T-cell (primary cell): ENCODE results near the gene LENG1. TPM values are rescaled to one million over a fixed set of nuclear protein-coding genes. Genes with fewer than 3 reads are reported as not detected.

ENCODE experiments used
- ATAC-seq, 4 experiments: fragments of 200-7000 bp in 3 of 4; fragments of 150-1000 bp in 1 of 4; cut with Tn5 transposase; replicated peaks in 1 of 4; 1 replicate in 3 of 4; 2 replicates in 1 of 4; pipeline ENCODE4 v1.10.0; 2021; ENCODE audit warnings: moderate library complexity in 3 of 4, mild to moderate bottlenecking in 2 of 4, moderate number of reproducible peaks in 1 of 4
- CTCF ChIA-PET, 2 donors: fragments of 300-600 bp; sonication (Branson Sonifier 250); formaldehyde crosslinking; loops; one replicate each; lab custom pipeline; 2022; ENCODE audit warnings: antibody characterized with exemption in 2 of 2; lab: Charles Lee
- POLR2A ChIA-PET, 2 donors: fragments of 300-600 bp; sonication (Branson Sonifier 250); formaldehyde crosslinking; loops; one replicate each; lab custom pipeline; 2022; ENCODE audit warnings: antibody characterized with exemption in 2 of 2; lab: Charles Lee
- DNase-seq, 35 experiments: peaks; one replicate each; pipeline versions ENCODE4 v3.0.0 to v3.0.0-alpha.2; 2013 to 2023
- H3K27ac ChIP-seq: one replicate; pipeline ENCODE4 v1.5.1; 2013; ENCODE audit warnings: low read length
- H3K27me3 ChIP-seq, 2 experiments: replicated peaks in 1 of 2; 1 replicate in 1 of 2; 2 replicates in 1 of 2; pipeline versions ENCODE4 v1.6.1 to v1.7.0; 2013; ENCODE audit warnings: low read length in 1 of 2, mixed read lengths in 1 of 2; ENCODE audit not compliant: control insufficient read depth in 2 of 2, insufficient read depth in 2 of 2; ENCODE audit errors: extremely low read depth in 1 of 2
- H3K36me3 ChIP-seq, 2 donors: 1 replicate in 1 of 2; 2 replicates in 1 of 2; pipeline versions ENCODE4 v1.6.1 to v1.7.0; 2013; ENCODE audit warnings: low read length in 1 of 2; ENCODE audit not compliant: control insufficient read depth in 2 of 2, insufficient read depth in 1 of 2; ENCODE audit errors: extremely low read depth in 1 of 2
- H3K4me1 ChIP-seq, 2 experiments: 1 replicate in 1 of 2; 2 replicates in 1 of 2; pipeline versions ENCODE4 v1.6.1 to v1.7.0; 2013; ENCODE audit warnings: low read length in 2 of 2, mixed read lengths in 1 of 2; ENCODE audit not compliant: insufficient read depth in 2 of 2, control insufficient read depth in 1 of 2; ENCODE audit errors: extremely low read depth in 1 of 2
- H3K4me3 ChIP-seq, 2 donors: 1 replicate in 1 of 2; 2 replicates in 1 of 2; pipeline versions ENCODE4 v1.5.1 to v1.7.0; 2013; ENCODE audit warnings: mild to moderate bottlenecking in 2 of 2, low read length in 1 of 2, moderate library complexity in 1 of 2; ENCODE audit not compliant: control insufficient read depth in 1 of 2; ENCODE audit errors: extremely low read depth in 1 of 2
- H3K9me3 ChIP-seq: 2 replicates; pipeline ENCODE4 v1.7.0; 2013
- H3K27ac Mint-ChIP-seq, 2 donors: one replicate each; pipeline ENCODE4 v1.8.0; 2020 to 2021; ENCODE audit warnings: mild to moderate bottlenecking in 2 of 2, mixed read lengths in 2 of 2
- H3K27me3 Mint-ChIP-seq, 2 donors: one replicate each; pipeline ENCODE4 v1.8.0; 2021 to 2022; ENCODE audit warnings: mixed read lengths in 2 of 2
- H3K36me3 Mint-ChIP-seq: one replicate; pipeline ENCODE4 v1.8.0; 2021; ENCODE audit warnings: mixed read lengths
- H3K4me1 Mint-ChIP-seq, 3 donors: one replicate each; pipeline ENCODE4 v1.8.0; 2020 to 2022; ENCODE audit warnings: mixed read lengths in 3 of 3, mild to moderate bottlenecking in 1 of 3
- H3K4me3 Mint-ChIP-seq, 3 donors: one replicate each; pipeline ENCODE4 v1.8.0; 2020 to 2022; ENCODE audit warnings: mild to moderate bottlenecking in 3 of 3, mixed read lengths in 3 of 3, moderate library complexity in 3 of 3
- H3K9me3 Mint-ChIP-seq, 3 donors: one replicate each; pipeline ENCODE4 v1.8.0; 2020 to 2022; ENCODE audit warnings: mixed read lengths in 3 of 3
- WGBS: methylation state at CpG from one replicate; pipeline ENCODE4 v1.1.5; 2013; ENCODE audit warnings: missing lambda C conversion rate; ENCODE audit not compliant: insufficient coverage; 5-methylcytosine and 5-hydroxymethylcytosine counted together
- total RNA-seq, 35 experiments: library from RNA in 6 of 35; stranded (reverse) in 6 of 35; fragments of 120-200 nt in 1 of 35; gene quantifications; one replicate each; pipeline versions ENCODE4 v1.2.1 to v1.2.4 and lab custom pipeline; 2013 to 2026

The LENG1 gene
- total RNA-seq, 5 donors from 2014 or later (not counting 1 experiment from before 2014, with no cell fraction given), result 8.4 to 21.5 (median 19.2) TPM

DNA sequence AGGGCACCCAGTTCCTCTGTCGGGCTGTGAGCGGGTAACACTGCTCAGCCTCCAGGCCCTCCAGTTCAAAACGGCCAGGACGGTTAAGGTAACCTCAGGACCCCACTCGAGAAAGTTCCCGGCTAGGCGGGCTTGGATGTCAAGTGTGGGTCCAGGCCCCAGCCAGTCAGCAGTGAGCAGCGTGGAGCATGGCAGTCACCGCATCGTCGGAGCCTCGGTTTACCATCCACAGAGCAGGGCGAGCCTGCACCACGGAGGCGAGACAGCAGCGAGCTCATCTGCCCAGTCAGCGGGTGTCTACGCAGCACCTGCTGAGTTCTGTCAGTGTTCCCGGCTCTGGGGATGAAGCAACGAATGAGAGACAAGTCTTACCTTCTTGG, 29.9 kb downstream of the LENG1 start:
- peaks cover 30 to 59% of the 10 kb centered on the region in 2 donors for H3K36me3 ChIP-seq
- no peaks in the 10 kb centered on the region for H3K27me3 Mint-ChIP-seq

DNA sequence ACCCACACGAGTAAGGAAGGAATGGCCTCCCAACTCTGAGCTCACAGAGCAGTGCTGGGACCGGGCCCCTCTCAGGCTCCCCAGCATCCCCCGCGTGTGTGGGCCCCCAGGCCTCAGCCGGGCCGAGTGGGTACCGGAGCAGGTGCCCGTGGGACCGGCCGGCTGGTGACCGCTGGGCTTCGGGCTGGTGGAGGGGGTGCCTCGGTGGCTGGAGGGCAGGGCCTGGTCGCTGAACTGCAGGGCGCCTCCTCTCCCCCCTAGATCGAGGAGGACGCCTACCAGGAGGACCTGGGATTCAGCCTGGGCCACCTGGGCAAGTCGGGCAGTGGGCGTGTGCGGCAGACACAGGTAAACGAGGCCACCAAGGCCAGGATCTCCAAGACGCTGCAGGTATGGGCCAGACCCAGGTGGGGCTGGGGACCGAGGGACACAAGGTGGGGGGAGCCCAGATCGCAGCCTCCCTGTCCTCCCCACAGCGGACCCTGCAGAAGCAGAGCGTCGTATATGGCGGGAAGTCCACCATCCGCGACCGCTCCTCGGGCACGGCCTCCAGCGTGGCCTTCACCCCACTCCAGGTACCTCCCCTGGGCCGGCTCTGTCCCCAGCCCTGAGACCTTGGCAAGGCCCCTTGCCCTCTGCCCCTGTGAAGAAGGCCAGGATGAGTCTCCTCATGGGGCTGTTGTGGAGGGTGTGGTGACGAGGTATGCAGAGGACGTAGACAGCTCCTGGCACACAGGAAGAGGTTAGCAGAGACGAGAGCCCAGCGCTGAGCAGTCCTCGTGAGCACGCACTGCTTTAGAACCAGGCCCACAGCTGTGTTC, 30.5 kb downstream of the LENG1 start:
- Mint-ChIP-seq H3K4me3 (no peak overlapping the region), H3K27me3 (no peaks in the 10 kb centered on the region), H3K27ac (no peak overlapping the region), H3K9me3 (no peaks in the 10 kb centered on the region), H3K4me1 (no peaks in the 10 kb centered on the region), H3K36me3 (peaks cover 25% of the 10 kb centered on the region)
- no peaks in the 10 kb centered on the region for H3K9me3 ChIP-seq
- no peak for ATAC-seq
- H3K36me3 ChIP-seq, result peaks cover 32 to 65% of the 10 kb centered on the region in 2 donors
- H3K27me3 ChIP-seq, result no peaks in the 10 kb centered on the region
- H3K4me1 ChIP-seq, result peaks cover 0 to 5% of the 10 kb centered on the region in 2 experiments
- POLR2A ChIA-PET, result no interaction called here
- no peak overlapping the region for H3K4me3 ChIP-seq
- 92% methylated on average over 25 of the region's 41 CpGs for WGBS
- CTCF ChIA-PET, result no interaction called here
- DNase-seq, result no peak
- no peak overlapping the region for H3K27ac ChIP-seq

More for the DNA sequence above, 29.9 kb downstream of the LENG1 start:
- Mint-ChIP-seq H3K27ac (no peak overlapping the region), H3K9me3 (no peaks in the 10 kb centered on the region), H3K36me3 (peaks cover 23% of the 10 kb centered on the region), H3K4me3 (no peak overlapping the region), H3K4me1 (peaks cover 0 to 5% (median 4%) of the 10 kb centered on the region in 3 donors)
- ChIA-PET POLR2A (no interaction called here), CTCF (no interaction called here)
- Histone ChIP-seq H3K9me3 (no peaks in the 10 kb centered on the region), H3K4me3 (no peak overlapping the region), H3K27ac (no peak overlapping the region), H3K27me3 (peaks cover 0 to under 1% of the 10 kb centered on the region in 2 experiments), H3K4me1 (peaks cover 0 to 5% of the 10 kb centered on the region in 2 experiments)
- WGBS, result 97% methylated on average over 19 of the region's 20 CpGs
- no peak for DNase-seq
- ATAC-seq, result no peak

DNA sequence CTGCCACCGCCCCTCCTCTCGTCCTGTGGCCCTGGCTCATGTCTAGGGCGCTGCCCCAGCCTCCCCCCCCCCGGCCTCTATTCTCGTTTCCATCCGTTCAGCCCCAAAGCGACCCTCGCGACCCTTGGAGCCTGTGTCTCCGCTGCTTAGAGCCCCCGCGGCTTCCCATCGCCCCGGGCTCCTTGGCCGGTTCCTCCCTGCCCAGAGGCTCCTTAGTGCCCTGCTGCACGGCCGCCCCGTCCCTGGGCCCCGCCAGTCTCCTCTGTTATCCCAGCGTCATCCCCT, 31.1 kb downstream of the LENG1 start:
- Histone ChIP-seq H3K36me3 (peaks cover 35 to 72% of the 10 kb centered on the region in 2 donors), H3K27ac (no peak overlapping the region), H3K4me1 (peaks cover 0 to 1% of the 10 kb centered on the region in 2 experiments), H3K27me3 (no peaks in the 10 kb centered on the region), H3K9me3 (no peaks in the 10 kb centered on the region), H3K4me3 (no peak overlapping the region)
- 95% methylated on average over 17 of the region's 20 CpGs for WGBS
- H3K4me3 Mint-ChIP-seq, result no peak overlapping the region
- POLR2A ChIA-PET, result no interaction called here
- H3K27ac Mint-ChIP-seq, result no peak overlapping the region
- ATAC-seq (no peak), DNase-seq (no peak)
- no peaks in the 10 kb centered on the region for H3K27me3 Mint-ChIP-seq
- H3K4me1 Mint-ChIP-seq, result no peaks in the 10 kb centered on the region
- peaks cover 27% of the 10 kb centered on the region for H3K36me3 Mint-ChIP-seq
- no peaks in the 10 kb centered on the region for H3K9me3 Mint-ChIP-seq
- CTCF ChIA-PET, result no interaction called here

DNA sequence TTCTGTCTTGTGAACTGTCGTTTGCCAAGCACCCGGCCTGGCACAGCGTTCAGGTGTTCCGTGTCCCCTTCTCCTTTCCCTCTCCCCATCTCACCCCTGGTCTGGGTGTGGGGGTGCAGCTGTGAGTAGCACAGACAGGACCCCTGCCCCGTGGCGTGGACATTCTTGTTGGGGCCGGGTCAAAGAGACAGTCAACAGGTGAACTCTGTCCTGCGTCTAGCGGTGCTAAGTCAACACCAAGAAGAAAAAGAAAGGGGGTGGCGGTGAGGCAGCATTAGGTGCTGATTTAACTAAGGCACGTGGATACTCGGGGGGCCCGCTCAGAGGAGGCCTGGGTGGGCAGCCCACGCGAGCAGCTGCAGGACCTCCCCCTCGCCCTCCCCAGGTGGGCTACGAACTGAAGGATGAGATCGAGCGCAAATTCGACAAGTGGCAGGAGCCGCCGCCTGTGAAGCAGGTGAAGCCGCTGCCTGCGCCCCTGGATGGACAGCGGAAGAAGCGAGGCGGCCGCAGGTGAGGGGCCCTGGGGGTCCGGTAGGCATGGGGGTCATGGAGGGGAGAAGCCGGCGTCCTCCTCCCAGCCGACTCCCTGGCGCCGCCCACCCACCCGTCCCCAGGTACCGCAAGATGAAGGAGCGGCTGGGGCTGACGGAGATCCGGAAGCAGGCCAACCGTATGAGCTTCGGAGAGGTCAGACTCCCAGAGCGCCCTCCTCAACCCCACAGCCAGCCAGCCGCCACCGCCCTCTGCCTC, 31.7 kb downstream of the LENG1 start:
- no peaks in the 10 kb centered on the region for H3K27me3 Mint-ChIP-seq
- Histone ChIP-seq H3K36me3 (peaks cover 36 to 77% of the 10 kb centered on the region in 2 donors), H3K9me3 (no peaks in the 10 kb centered on the region), H3K27ac (no peak overlapping the region), H3K4me1 (no peaks in the 10 kb centered on the region), H3K27me3 (no peaks in the 10 kb centered on the region), H3K4me3 (no peak overlapping the region)
- ChIA-PET CTCF (no interaction called here), POLR2A (no interaction called here)
- H3K9me3 Mint-ChIP-seq, result no peaks in the 10 kb centered on the region
- 96% methylated on average over 37 of the region's 44 CpGs for WGBS
- no peak for DNase-seq
- no peak overlapping the region for H3K27ac Mint-ChIP-seq
- H3K4me3 Mint-ChIP-seq, result no peak overlapping the region
- no peak for ATAC-seq
- peaks cover 32% of the 10 kb centered on the region for H3K36me3 Mint-ChIP-seq
- no peaks in the 10 kb centered on the region for H3K4me1 Mint-ChIP-seq

DNA sequence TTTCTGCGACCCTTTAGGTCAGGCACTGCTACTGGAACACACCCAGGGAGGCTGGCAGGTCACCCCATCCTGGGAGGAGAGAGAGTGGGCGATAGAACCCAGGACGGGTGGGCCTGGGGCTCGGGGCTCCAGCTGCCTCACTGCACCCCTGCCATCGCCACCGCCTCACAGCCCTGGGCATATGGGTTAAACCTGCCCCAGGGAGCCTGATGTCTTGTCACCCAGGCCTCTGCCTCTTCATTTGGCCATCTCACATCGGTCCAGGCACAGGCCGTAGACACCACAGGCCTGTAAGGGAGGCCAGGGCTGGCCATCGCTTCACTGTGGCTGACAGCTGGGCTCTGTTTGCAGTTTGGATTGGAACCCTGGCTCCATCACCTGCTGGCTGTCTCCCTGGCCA, 33.8 kb downstream of the LENG1 start:
- Histone ChIP-seq H3K27ac (no peak overlapping the region), H3K27me3 (no peaks in the 10 kb centered on the region), H3K4me1 (no peaks in the 10 kb centered on the region), H3K9me3 (no peaks in the 10 kb centered on the region), H3K36me3 (peaks cover 36 to 88% of the 10 kb centered on the region in 2 donors), H3K4me3 (no peak overlapping the region)
- Mint-ChIP-seq H3K27ac (no peak overlapping the region), H3K9me3 (no peaks in the 10 kb centered on the region), H3K4me1 (no peaks in the 10 kb centered on the region), H3K4me3 (no peak overlapping the region), H3K27me3 (no peaks in the 10 kb centered on the region), H3K36me3 (peaks cover 46% of the 10 kb centered on the region)
- no peak for DNase-seq
- no peak for ATAC-seq
- WGBS, result 92% methylated on average over 6 of the region's 9 CpGs
- ChIA-PET POLR2A (no interaction called here), CTCF (no interaction called here)

DNA sequence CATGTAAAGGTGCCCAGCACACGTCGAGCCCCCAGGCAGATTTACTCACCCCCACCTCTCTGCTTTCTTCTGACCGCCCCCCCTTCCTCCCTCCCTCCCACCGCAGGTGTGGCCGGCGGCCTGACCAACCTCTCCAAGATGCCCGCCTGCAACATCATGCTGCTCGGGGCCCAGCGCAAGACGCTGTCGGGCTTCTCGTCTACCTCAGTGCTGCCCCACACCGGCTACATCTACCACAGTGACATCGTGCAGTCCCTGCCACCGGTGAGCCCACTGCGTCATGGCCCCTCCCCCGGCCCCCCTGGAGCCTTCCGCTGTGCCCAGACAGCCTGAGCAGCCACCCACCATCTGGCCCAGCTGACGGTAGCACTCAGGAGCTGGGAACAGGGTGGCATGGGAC, 35.1 kb downstream of the LENG1 start:
- Histone ChIP-seq H3K4me3 (no peak overlapping the region), H3K27ac (no peak overlapping the region), H3K36me3 (peaks cover 34 to 93% of the 10 kb centered on the region in 2 donors), H3K4me1 (no peaks in the 10 kb centered on the region), H3K27me3 (no peaks in the 10 kb centered on the region), H3K9me3 (no peaks in the 10 kb centered on the region)
- Mint-ChIP-seq H3K27ac (no peak overlapping the region), H3K4me1 (no peaks in the 10 kb centered on the region), H3K4me3 (no peak overlapping the region), H3K36me3 (peaks cover 52% of the 10 kb centered on the region), H3K27me3 (no peaks in the 10 kb centered on the region), H3K9me3 (no peaks in the 10 kb centered on the region)
- ChIA-PET CTCF (no interaction called here), POLR2A (interaction anchor here in 1 of 2 donors (1.1 kb wide), 1 partner anchor 13 kb away, joined by 9 read pairs; the partner anchor contains the start of gene CNOT3)
- DNase-seq (no peak), ATAC-seq (no peak)
- 98% methylated on average over 19 of the region's 19 CpGs for WGBS
